ENCODE results near the gene CAPN14.

The CAPN14 gene

GRCh38 chr2:31241625-31242270 is 24.4 kb upstream of the CAPN14 start:
- Histone ChIP-seq H3K27me3 (ENCODE audit: low read depth, low read length) (no peaks in the 10 kb centered on the region), H3K27ac (ENCODE audit: low read length) (no peak overlapping the region), H3K4me3 (ENCODE audit: low read depth in 1 of 2, low read length in 2 of 2) (no peak overlapping the region), H3K4me1 (ENCODE audit: control insufficient read depth in 1 of 2, insufficient read depth in 2 of 2, low read length in 2 of 2) (peaks cover 0 to 13% of the 10 kb centered on the region in 2 donors), H3K9me3 (ENCODE audit: control insufficient read depth in 1 of 2, low read length in 2 of 2) (no peaks in the 10 kb centered on the region), H3K36me3 (ENCODE audit: control insufficient read depth in 1 of 2, insufficient read depth in 2 of 2, low read length in 2 of 2) (peaks cover 0 to 8% of the 10 kb centered on the region in 2 donors)

DNA sequence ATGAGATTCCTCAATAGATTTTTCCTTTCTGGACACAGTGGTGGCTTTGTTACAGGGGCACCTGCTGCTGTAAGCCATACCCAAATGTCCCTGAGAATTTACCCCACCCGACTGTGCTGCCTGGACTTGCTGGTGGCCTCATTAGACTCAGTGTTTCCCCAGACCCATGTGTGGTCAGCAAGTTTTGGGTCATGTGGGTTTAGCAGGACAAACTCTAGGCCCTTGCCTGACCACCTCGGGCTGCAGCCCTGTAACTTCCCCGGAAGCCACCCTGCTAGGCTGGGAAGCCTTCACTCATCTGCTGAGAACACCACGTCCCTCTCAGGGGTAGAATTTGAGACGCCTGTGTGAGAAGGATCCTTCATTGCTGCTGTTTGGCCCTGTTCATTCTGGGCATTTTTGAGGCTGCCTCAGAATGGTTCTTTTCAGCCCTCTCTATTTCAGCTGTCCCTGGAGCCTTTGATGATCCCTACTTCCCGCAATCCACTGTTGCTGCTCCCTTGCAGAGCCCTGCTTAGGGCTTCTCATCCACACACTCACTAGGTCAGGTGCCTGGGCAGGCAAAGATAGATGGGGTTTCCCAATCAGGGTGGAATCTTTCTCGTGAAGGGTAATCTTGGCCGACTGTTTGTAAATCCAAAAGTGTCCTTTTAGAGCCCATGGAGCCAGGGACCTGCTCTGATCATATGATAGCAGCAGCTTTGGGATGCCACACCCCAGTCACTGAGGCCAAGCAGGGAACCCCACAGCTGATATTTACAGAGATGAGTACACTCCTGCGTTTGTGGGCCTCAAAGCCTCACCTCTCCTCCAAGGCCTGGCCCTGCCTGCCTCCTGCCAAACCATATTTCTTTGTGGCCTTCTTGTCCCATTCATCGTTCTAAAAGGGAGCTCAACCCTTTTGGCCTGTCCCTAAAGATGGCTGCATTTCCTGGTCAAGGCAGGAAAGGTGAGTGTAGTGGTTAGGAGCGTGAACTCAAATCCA is 23.4 kb upstream of the CAPN14 start:
- Histone ChIP-seq H3K9me3 (ENCODE audit: control insufficient read depth in 1 of 2, low read length in 2 of 2) (no peaks in the 10 kb centered on the region), H3K27me3 (ENCODE audit: low read depth, low read length) (no peaks in the 10 kb centered on the region), H3K4me3 (ENCODE audit: low read depth in 1 of 2, low read length in 2 of 2) (no peak overlapping the region), H3K27ac (ENCODE audit: low read length) (no peak overlapping the region), H3K4me1 (ENCODE audit: control insufficient read depth in 1 of 2, insufficient read depth in 2 of 2, low read length in 2 of 2) (peaks cover 0 to 13% of the 10 kb centered on the region in 2 donors), H3K36me3 (ENCODE audit: control insufficient read depth in 1 of 2, insufficient read depth in 2 of 2, low read length in 2 of 2) (peaks cover 0 to 8% of the 10 kb centered on the region in 2 donors)

DNA sequence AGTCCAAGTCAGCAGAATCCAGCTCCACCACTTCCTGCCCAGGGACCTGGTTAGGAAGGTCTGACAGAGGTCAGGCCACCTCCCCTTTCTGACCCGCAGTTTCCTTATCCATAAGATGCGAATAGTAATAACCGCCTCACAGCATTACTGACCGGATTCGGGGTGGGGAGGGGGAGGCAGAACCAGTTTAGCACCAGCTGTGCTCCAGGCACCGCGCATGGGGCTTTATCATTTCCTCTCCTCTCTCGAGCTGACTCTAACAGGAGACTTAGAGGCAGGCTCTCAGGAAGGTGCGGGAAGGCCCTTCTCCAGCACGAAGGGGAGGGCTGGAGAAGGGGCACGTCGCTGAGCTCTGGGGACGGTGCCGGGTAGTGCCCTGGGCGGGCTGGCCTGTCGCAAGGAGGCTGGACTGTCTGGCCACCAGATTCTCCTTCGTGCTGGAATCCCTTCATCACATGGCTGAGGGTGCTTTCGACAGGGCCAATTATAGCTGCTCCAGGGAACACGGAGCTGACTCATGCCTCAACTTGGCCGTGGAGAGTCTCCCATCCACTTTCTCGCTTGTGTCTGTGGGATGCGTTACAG is 22.4 kb upstream of the CAPN14 start:
- Histone ChIP-seq H3K27ac (ENCODE audit: low read length) (no peak overlapping the region), H3K4me3 (ENCODE audit: low read depth in 1 of 2, low read length in 2 of 2) (no peak overlapping the region), H3K4me1 (ENCODE audit: control insufficient read depth in 1 of 2, insufficient read depth in 2 of 2, low read length in 2 of 2) (peaks cover 0 to 22% of the 10 kb centered on the region in 2 donors)

GRCh38 chr2:31238906-31239592 is 21.7 kb upstream of the CAPN14 start:
- H3K4me3 ChIP-seq (ENCODE audit: low read depth in 1 of 2, low read length in 2 of 2), result no peak overlapping the region
- no peaks in the 10 kb centered on the region for H3K36me3 ChIP-seq (ENCODE audit: control insufficient read depth in 1 of 2, insufficient read depth in 2 of 2, low read length in 2 of 2)
- H3K27me3 ChIP-seq (ENCODE audit: low read depth, low read length), result no peaks in the 10 kb centered on the region
- H3K27ac ChIP-seq (ENCODE audit: low read length), result no peak overlapping the region
- H3K4me1 ChIP-seq (ENCODE audit: control insufficient read depth in 1 of 2, insufficient read depth in 2 of 2, low read length in 2 of 2), result peaks cover 0 to 27% of the 10 kb centered on the region in 2 donors
- no peaks in the 10 kb centered on the region for H3K9me3 ChIP-seq (ENCODE audit: control insufficient read depth in 1 of 2, low read length in 2 of 2)

More for the DNA sequence above, 22.4 kb upstream of the CAPN14 start:
- no peaks in the 10 kb centered on the region for H3K9me3 ChIP-seq (ENCODE audit: control insufficient read depth in 1 of 2, low read length in 2 of 2)
- peaks cover 0 to 4% of the 10 kb centered on the region in 2 donors for H3K36me3 ChIP-seq (ENCODE audit: control insufficient read depth in 1 of 2, insufficient read depth in 2 of 2, low read length in 2 of 2)
- H3K27me3 ChIP-seq (ENCODE audit: low read depth, low read length), result no peaks in the 10 kb centered on the region

DNA sequence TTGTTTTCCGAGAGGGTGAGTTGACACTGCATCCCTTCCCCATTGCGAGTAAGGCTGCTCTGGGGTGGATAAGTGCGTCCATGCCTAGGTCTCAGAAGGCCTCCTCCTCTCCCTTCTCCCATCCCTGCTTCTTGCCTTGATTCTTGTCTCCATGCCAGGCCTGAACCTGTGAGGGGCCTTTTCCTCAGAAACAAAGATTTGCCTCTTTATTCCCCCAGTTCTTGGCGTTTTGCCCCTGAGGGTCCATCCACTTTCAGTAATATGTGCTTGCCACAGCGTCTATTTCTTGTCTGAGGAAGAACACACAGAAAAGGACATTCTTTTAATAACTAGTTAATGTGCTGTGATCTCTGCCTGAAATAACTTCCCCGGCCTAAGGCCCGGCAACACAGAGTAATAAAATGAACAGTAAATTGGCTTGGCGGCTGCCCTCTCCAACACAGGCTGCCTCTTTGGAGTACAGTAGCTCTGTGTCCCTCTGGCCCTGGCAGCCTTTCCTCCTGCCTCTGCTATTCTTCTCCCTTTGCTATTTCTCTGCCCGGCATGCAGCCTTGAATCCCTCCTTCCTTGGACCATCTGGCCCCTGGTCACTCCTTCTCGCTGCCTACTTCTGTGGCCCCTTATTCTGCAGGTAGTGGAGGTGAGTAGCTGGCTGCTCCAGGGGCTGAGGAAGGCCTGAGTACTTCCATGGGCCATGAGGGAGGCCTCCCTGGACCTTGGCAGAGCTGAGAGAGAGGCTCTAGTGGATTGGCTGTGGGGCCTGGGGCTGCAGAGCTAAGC is 21.0 kb upstream of the CAPN14 start:
- Histone ChIP-seq H3K27ac (ENCODE audit: low read length) (no peak overlapping the region), H3K4me1 (ENCODE audit: control insufficient read depth in 1 of 2, insufficient read depth in 2 of 2, low read length in 2 of 2) (peaks cover 0 to 30% of the 10 kb centered on the region in 2 donors), H3K4me3 (ENCODE audit: low read depth in 1 of 2, low read length in 2 of 2) (no peak overlapping the region)

GRCh38 chr2:31237348-31238017 is 20.2 kb upstream of the CAPN14 start:
- Histone ChIP-seq H3K27me3 (ENCODE audit: low read depth, low read length) (no peaks in the 10 kb centered on the region), H3K27ac (ENCODE audit: low read length) (no peak overlapping the region), H3K9me3 (ENCODE audit: control insufficient read depth in 1 of 2, low read length in 2 of 2) (no peaks in the 10 kb centered on the region), H3K4me1 (ENCODE audit: control insufficient read depth in 1 of 2, insufficient read depth in 2 of 2, low read length in 2 of 2) (peaks cover 0 to 33% of the 10 kb centered on the region in 2 donors), H3K36me3 (ENCODE audit: control insufficient read depth in 1 of 2, insufficient read depth in 2 of 2, low read length in 2 of 2) (no peaks in the 10 kb centered on the region), H3K4me3 (ENCODE audit: low read depth in 1 of 2, low read length in 2 of 2) (no peak overlapping the region)

More for the DNA sequence above, 21.0 kb upstream of the CAPN14 start:
- no peaks in the 10 kb centered on the region for H3K27me3 ChIP-seq (ENCODE audit: low read depth, low read length)
- no peaks in the 10 kb centered on the region for H3K36me3 ChIP-seq (ENCODE audit: control insufficient read depth in 1 of 2, insufficient read depth in 2 of 2, low read length in 2 of 2)
- H3K9me3 ChIP-seq (ENCODE audit: control insufficient read depth in 1 of 2, low read length in 2 of 2), result no peaks in the 10 kb centered on the region

GRCh38 chr2:31236433-31237205 is 19.3 kb upstream of the CAPN14 start:
- Histone ChIP-seq H3K27ac (ENCODE audit: low read length) (no peak overlapping the region), H3K27me3 (ENCODE audit: low read depth, low read length) (no peaks in the 10 kb centered on the region), H3K9me3 (ENCODE audit: control insufficient read depth in 1 of 2, low read length in 2 of 2) (no peaks in the 10 kb centered on the region), H3K36me3 (ENCODE audit: control insufficient read depth in 1 of 2, insufficient read depth in 2 of 2, low read length in 2 of 2) (no peaks in the 10 kb centered on the region), H3K4me1 (ENCODE audit: control insufficient read depth in 1 of 2, insufficient read depth in 2 of 2, low read length in 2 of 2) (peaks cover 0 to 33% of the 10 kb centered on the region in 2 donors), H3K4me3 (ENCODE audit: low read depth in 1 of 2, low read length in 2 of 2) (no peak overlapping the region)

DNA sequence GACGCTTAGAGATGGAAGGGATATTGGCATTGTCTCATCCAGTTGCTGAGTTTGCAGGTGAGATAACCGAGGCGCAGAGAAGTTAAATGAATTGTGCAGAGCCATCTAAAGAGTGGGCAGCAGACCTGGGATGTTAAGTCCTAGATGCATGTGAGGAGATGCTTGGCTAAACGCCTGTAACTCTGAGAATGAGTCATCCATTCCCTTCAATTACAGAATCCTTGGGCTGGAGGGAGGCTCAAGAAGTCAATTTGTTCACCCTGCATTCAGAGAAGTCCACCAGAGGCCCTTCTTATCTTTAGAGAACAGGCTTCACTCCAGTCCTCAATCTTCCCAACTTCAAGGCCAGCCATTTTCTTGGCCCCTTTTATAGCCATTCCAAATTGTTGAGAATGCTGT is 18.2 kb upstream of the CAPN14 start:
- no peak overlapping the region for H3K4me3 ChIP-seq (ENCODE audit: low read depth in 1 of 2, low read length in 2 of 2)
- no peaks in the 10 kb centered on the region for H3K9me3 ChIP-seq (ENCODE audit: control insufficient read depth in 1 of 2, low read length in 2 of 2)
- no peaks in the 10 kb centered on the region for H3K27me3 ChIP-seq (ENCODE audit: low read depth, low read length)
- no peak overlapping the region for H3K27ac ChIP-seq (ENCODE audit: low read length)
- H3K4me1 ChIP-seq (ENCODE audit: control insufficient read depth in 1 of 2, insufficient read depth in 2 of 2, low read length in 2 of 2), result peaks cover 0 to 32% of the 10 kb centered on the region in 2 donors
- H3K36me3 ChIP-seq (ENCODE audit: control insufficient read depth in 1 of 2, insufficient read depth in 2 of 2, low read length in 2 of 2), result no peaks in the 10 kb centered on the region

- Histone ChIP-seq H3K4me3 (ENCODE audit: low read depth in 1 of 2, low read length in 2 of 2) (peak overlapping the region; percentile 65 to 88), H3K4me1 (ENCODE audit: control insufficient read depth in 1 of 2, insufficient read depth in 2 of 2, low read length in 2 of 2) (peaks cover 0 to 26% of the 10 kb centered on the region in 2 donors), H3K27ac (ENCODE audit: low read length) (no peak overlapping the region), H3K36me3 (ENCODE audit: control insufficient read depth in 1 of 2, insufficient read depth in 2 of 2, low read length in 2 of 2) (no peaks in the 10 kb centered on the region), H3K27me3 (ENCODE audit: low read depth, low read length) (no peaks in the 10 kb centered on the region), H3K9me3 (ENCODE audit: control insufficient read depth in 1 of 2, low read length in 2 of 2) (no peaks in the 10 kb centered on the region)
These were observed 17.6 kb upstream of the CAPN14 start for GRCh38 chr2:31234683-31235503.
